GM21723 (cell line): ENCODE data around the gene CLCN2.

Source experiments
- ATAC-seq: cut with Tn5 transposase; IDR thresholded peaks from one replicate; pipeline ENCODE4 v1.9.1; 2021; ENCODE audit warnings: mild to moderate bottlenecking, moderate library complexity; ENCODE audit not compliant: unreplicated experiment

The CLCN2 gene

GRCh38 chr3:184332370-184333090 lies 28.9 kb downstream of the CLCN2 start:
- ATAC-seq = no peak

GRCh38 chr3:184328516-184328915 lies 32.9 kb downstream of the CLCN2 start:
- no peak for ATAC-seq

GRCh38 chr3:184327171-184327570 lies 34.2 kb downstream of the CLCN2 start:
- ATAC-seq = no peak

GRCh38 chr3:184325715-184326369 lies 35.6 kb downstream of the CLCN2 start:
- ATAC-seq = no peak

- no peak for ATAC-seq
Observed at GRCh38 chr3:184325269-184325668, 36.1 kb downstream of the CLCN2 start.

GRCh38 chr3:184323696-184324095 lies 37.7 kb downstream of the CLCN2 start:
- no peak for ATAC-seq

GRCh38 chr3:184322731-184323487 lies 38.5 kb downstream of the CLCN2 start:
- ATAC-seq = no peak

- ATAC-seq = no peak
Observed at GRCh38 chr3:184321666-184322065, 39.7 kb downstream of the CLCN2 start.

GRCh38 chr3:184320104-184320445 lies 41.3 kb downstream of the CLCN2 start:
- no peak for ATAC-seq

GRCh38 chr3:184317201-184317600 lies 44.2 kb downstream of the CLCN2 start:
- no peak for ATAC-seq

- no peak for ATAC-seq
Observed at GRCh38 chr3:184316792-184317191, 44.6 kb downstream of the CLCN2 start.

- peak; percentile 1 for ATAC-seq
Observed at GRCh38 chr3:184315871-184316661, 45.3 kb downstream of the CLCN2 start.

GRCh38 chr3:184315543-184315867 lies 45.9 kb downstream of the CLCN2 start:
- peak; percentile 10 for ATAC-seq

GRCh38 chr3:184314700-184315542 lies 46.5 kb downstream of the CLCN2 start:
- peak; percentile 50 for ATAC-seq

- ATAC-seq = peak; percentile 82
Observed at GRCh38 chr3:184314363-184314699, 47.1 kb downstream of the CLCN2 start, which contains the start of gene EIF4G1. TSS of gene EIF4G1 (plus strand) at chr3:184314606. CDS start at chr3:184315797, 1,191 bp downstream.

GRCh38 chr3:184311633-184312032 lies 49.8 kb downstream of the CLCN2 start:
- ATAC-seq = no peak

GRCh38 chr3:184308744-184309143 lies 52.7 kb downstream of the CLCN2 start:
- no peak for ATAC-seq

- ATAC-seq = no peak
Observed at GRCh38 chr3:184307915-184308314, 53.5 kb downstream of the CLCN2 start.

- ATAC-seq = no peak
Observed at GRCh38 chr3:184306341-184306972, 54.9 kb downstream of the CLCN2 start.

- no peak for ATAC-seq
Observed at GRCh38 chr3:184305577-184305976, 55.8 kb downstream of the CLCN2 start.
